SK-N-SH (cell line): Measurements from ENCODE around the gene PARS2.

Source experiments
- EZH2phosphoT487 ChIP-seq: fragments of 200-600 bp; sonication (generic); IDR thresholded peaks from 2 replicates; pipeline ENCODE4 v1.6.1; 2017; ENCODE audit warnings: low read depth, mixed run types, mild to moderate bottlenecking, antibody characterized with exemption, moderate library complexity, borderline replicate concordance
- SMC3 ChIP-seq: IDR thresholded peaks from 2 replicates; pipeline ENCODE4 v1.6.1; 2012; ENCODE audit warnings: low read depth, low read length, improper control_type of control experiment

- no peak for TF ChIP-seq SMC3
- TF ChIP-seq EZH2phosphoT487 = no peak
Observed at GRCh38 chr1:54742282-54742681, 22.0 kb downstream of the PARS2 start.
